Kidney epithelial cell (primary cell): Measurements from ENCODE around the gene RASD1. TPM values are rescaled to one million over a fixed set of nuclear protein-coding genes. Genes with fewer than 3 reads are reported as not detected.

ENCODE experiments used
- DNase-seq: peaks from one replicate; pipeline ENCODE4 v3.0.0-alpha.2; 2010; ENCODE audit warnings: low read depth
- H3K27me3 ChIP-seq: 2 replicates; pipeline ENCODE4 v1.6.0; 2011; ENCODE audit warnings: low read length; ENCODE audit not compliant: control insufficient read depth, insufficient read depth
- H3K36me3 ChIP-seq: 2 replicates; pipeline ENCODE4 v1.5.1; 2011; ENCODE audit warnings: low read length; ENCODE audit not compliant: control insufficient read depth, insufficient read depth
- H3K4me3 ChIP-seq: 2 replicates; pipeline ENCODE4 v1.5.1; 2011; ENCODE audit warnings: low read depth, mild to moderate bottlenecking, control low read depth, low read length
- CTCF ChIP-seq: IDR thresholded peaks from 2 replicates; pipeline ENCODE4 v1.5.1; 2011; ENCODE audit warnings: mild to moderate bottlenecking, moderate library complexity, low read length, control low read depth, inconsistent platforms; ENCODE audit not compliant: insufficient read depth, poor library complexity, severe bottlenecking
- total RNA-seq: library from RNA; depleted of rRNA; stranded (reverse); fragments of >200 nt; gene quantifications from 2 replicates; pipeline ENCODE4 v1.2.3, GENCODE V29; 2015

The RASD1 gene
- total RNA-seq, 1 donor from 2014 or later = 0.17 TPM

GRCh38 chr17:17509601-17510425 is 13.6 kb upstream of the RASD1 start:
- H3K36me3 ChIP-seq = no peaks in the 10 kb centered on the region
- H3K27me3 ChIP-seq = peaks cover 2% of the 10 kb centered on the region
- no peak for TF ChIP-seq CTCF
- no peak for DNase-seq
- no peak overlapping the region for H3K4me3 ChIP-seq

- no peak for TF ChIP-seq CTCF
- DNase-seq = no peak
- no peak overlapping the region for H3K4me3 ChIP-seq
- H3K27me3 ChIP-seq = peaks cover 4% of the 10 kb centered on the region
- H3K36me3 ChIP-seq = no peaks in the 10 kb centered on the region
Measured at GRCh38 chr17:17508646-17509591, 12.7 kb upstream of the RASD1 start.

GRCh38 chr17:17508019-17508535 is 11.9 kb upstream of the RASD1 start:
- Histone ChIP-seq H3K36me3 (no peaks in the 10 kb centered on the region), H3K27me3 (peaks cover 4% of the 10 kb centered on the region), H3K4me3 (no peak overlapping the region)
- no peak for TF ChIP-seq CTCF
- no peak for DNase-seq

GRCh38 chr17:17507465-17508011 is 11.3 kb upstream of the RASD1 start:
- H3K27me3 ChIP-seq = peaks cover 4% of the 10 kb centered on the region

More at GRCh38 chr17:17507465-17508011, 11.3 kb upstream of the RASD1 start:
- DNase-seq = no peak
- Histone ChIP-seq H3K4me3 (no peak overlapping the region), H3K36me3 (no peaks in the 10 kb centered on the region)
- TF ChIP-seq CTCF = no peak
